SK-N-SH (cell line): ENCODE measurements around the gene CYYR1.

Experiments
- CHD2 ChIP-seq: fragments of 150-350 bp; IDR thresholded peaks from 2 replicates; pipeline ENCODE4 v1.6.1; 2018; ENCODE audit warnings: low read length; ENCODE audit not compliant: partially characterized antibody
- CTCF ChIP-seq: fragments of 200-600 bp; sonication (generic); IDR thresholded peaks from 2 replicates; pipeline ENCODE4 v1.6.1; 2017; ENCODE audit warnings: antibody characterized with exemption, mild to moderate bottlenecking, moderate library complexity
- EP300 ChIP-seq, 2 experiments: IDR thresholded peaks; 2 replicates each; pipeline versions ENCODE4 v1.4.0 to v1.6.1; 2012; ENCODE audit warnings: borderline replicate concordance in 1 of 2, low read depth in 1 of 2, low read length in 1 of 2
- EZH2phosphoT487 ChIP-seq: fragments of 200-600 bp; sonication (generic); IDR thresholded peaks from 2 replicates; pipeline ENCODE4 v1.6.1; 2017; ENCODE audit warnings: low read depth, mixed run types, mild to moderate bottlenecking, antibody characterized with exemption, moderate library complexity, borderline replicate concordance
- JUND ChIP-seq: IDR thresholded peaks from 2 replicates; pipeline ENCODE4 v1.4.0; 2012
- NRF1 ChIP-seq: IDR thresholded peaks from 2 replicates; pipeline ENCODE4 v1.6.1; 2012; ENCODE audit warnings: low read depth, mild to moderate bottlenecking, low read length
- POLR2AphosphoS5 ChIP-seq: IDR thresholded peaks from 2 replicates; pipeline ENCODE4 v1.6.1; 2012; ENCODE audit warnings: low read depth, low read length
- REST ChIP-seq: IDR thresholded peaks from 2 replicates; pipeline ENCODE4 v1.6.1; 2012; ENCODE audit warnings: mild to moderate bottlenecking, low read depth, low read length, moderate library complexity
- TEAD4 ChIP-seq: IDR thresholded peaks from 2 replicates; pipeline ENCODE4 v1.4.0; 2012; ENCODE audit warnings: mild to moderate bottlenecking, borderline replicate concordance; ENCODE audit not compliant: insufficient read depth
- USF1 ChIP-seq: IDR thresholded peaks from 2 replicates; pipeline ENCODE4 v1.4.0; 2012; ENCODE audit warnings: low read depth, borderline replicate concordance
- YY1 ChIP-seq: IDR thresholded peaks from 2 replicates; pipeline ENCODE4 v1.4.0; 2012; ENCODE audit warnings: low read depth, mild to moderate bottlenecking

GRCh38 chr21:26506956-26507355 is 66.1 kb downstream of the CYYR1 start:
- TF ChIP-seq YY1 (no peak), CTCF (no peak), CHD2 (no peak), POLR2AphosphoS5 (no peak), JUND (no peak), NRF1 (no peak), EZH2phosphoT487 (no peak), EP300 (IDR thresholded peaks at IDR 0.05; ENCODE audit: borderline replicate concordance in 1 of 2, low read depth in 1 of 2, low read length in 1 of 2) (no peak), TEAD4 (no peak), USF1 (no peak), REST (no peak)
